ENCODE results near the gene PPP4R2.
"Not testable (repeated sequence)": the region's sequence is repeated elsewhere in the genome, so short reads cannot be mapped to it uniquely, and the experiment has no call there.

Gene PPP4R2

DNA sequence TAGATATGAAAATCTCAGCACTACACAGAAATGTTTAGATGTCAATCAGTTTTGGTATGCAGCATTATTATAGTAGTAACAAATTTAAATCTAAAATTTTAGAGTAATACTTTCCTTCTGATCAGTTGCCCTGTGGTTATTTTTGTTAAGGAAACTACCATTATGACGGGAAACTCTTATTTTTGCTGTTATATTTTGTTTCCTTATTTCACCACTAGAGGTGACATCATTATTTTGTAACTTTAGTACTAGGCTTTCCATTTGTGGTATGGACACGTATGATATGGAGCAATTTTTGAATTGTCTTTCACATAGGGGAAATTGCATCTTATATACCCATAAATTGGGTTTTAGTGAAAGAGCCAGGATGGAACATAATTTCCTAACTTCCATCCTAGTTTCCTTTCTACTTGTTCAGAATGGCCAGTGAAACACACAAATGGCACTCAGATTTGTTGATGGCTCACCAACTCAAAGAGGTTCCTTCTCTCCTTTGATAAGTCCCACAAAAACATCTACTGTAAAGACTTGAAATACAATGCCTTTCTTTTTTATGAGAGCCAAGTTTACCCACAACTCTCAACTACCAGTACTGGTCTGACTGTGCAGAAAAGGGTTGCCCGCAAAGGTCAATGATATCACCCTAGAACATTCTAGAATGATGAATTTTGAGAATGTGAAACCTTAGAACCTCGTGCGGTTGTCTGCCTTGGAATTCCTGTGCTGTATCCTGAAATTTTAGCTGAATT is 19.4 kb upstream of the PPP4R2 start:
- DNase-seq: no peak

- no peak for DNase-seq
These were observed 13.8 kb upstream of the PPP4R2 start for GRCh38 chr3:72982609-72983366.

GRCh38 chr3:72985576-72985975 is 11.0 kb upstream of the PPP4R2 start:
- no peak for DNase-seq

DNA sequence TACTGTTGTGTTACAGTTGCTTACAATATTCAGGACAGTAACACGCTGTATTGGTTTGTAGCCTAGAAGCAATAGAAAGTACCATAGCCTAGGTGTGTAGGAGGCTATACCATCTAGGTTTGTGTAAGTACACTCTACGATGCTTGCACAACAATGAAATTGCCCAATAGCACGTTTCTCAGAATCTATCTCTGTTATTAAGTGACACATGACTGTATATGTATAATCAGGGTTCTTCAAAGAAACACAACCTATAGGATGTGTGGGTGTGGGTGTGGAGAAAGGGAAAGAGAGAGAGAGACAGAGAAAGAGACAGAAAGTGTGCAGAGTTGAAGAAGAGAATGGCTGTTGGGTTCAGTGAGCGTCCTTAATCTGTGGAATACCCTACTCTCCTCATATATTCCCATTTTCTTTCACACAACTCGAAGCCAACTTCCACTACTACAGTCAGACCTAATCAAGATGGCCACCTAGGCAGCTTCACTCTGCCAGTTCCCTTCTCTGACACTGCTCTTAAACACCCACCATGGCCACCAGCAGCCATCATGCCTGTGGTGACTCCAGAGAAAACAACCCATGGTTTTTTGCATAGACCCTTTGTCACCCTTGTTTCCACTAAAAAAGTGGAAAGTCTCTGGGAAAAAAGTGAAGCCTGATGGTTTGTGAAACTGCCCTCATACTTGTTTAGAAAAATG is 5.8 kb upstream of the PPP4R2 start:
- no peak for DNase-seq

- DNase-seq: no peak
These were observed 5.1 kb upstream of the PPP4R2 start for GRCh38 chr3:72991522-72991921.

- no peak for DNase-seq
These were observed 3.2 kb upstream of the PPP4R2 start for GRCh38 chr3:72993391-72993790.

- DNase-seq: no peak
These were observed 1.3 kb upstream of the PPP4R2 start for GRCh38 chr3:72995337-72995736.

- no peak for DNase-seq
These were observed 514 bp upstream of the PPP4R2 start for GRCh38 chr3:72996121-72996472.

- no peak for DNase-seq
These were observed 880 bp downstream of the PPP4R2 start for GRCh38 chr3:72997421-72997961.

DNA sequence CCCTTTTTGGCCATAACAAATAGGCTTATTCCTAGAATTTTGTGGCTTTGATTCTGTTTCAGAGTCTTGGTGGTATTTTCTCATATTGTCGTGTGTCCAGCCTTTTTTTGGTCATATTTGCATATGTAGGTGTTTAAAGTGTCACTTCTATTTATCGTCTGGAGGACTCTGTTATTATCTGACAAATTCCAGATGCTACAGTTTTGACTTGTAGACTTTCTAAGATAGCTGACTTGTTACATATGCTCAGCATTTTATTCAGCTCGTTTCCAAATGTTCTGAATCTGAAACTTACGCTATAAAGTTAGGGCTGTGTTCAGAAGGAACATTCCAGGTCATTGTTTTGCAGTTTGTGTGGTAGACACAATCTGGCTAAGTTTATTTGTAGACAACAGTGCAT is 1.9 kb downstream of the PPP4R2 start:
- no peak for DNase-seq

DNA sequence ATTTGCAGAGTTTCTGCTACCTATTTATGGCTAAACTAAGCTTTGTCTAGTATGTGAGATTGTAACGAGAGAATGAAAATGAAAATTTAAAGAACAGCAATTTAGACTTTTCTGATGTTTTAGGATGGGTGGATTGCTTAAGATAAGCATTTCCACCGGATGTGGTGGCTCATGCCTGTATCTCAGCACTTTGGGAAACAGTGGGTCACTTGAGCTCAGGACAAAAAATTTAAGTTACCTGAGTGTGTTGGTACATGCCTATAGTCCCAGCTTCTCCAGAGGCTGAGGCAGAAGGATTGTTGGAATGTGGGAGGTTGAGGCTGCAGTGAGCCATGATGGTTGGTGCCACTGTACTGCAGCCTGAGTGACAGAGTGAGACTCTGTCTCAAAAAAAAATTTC is 3.3 kb downstream of the PPP4R2 start:
- DNase-seq: no peak

DNA sequence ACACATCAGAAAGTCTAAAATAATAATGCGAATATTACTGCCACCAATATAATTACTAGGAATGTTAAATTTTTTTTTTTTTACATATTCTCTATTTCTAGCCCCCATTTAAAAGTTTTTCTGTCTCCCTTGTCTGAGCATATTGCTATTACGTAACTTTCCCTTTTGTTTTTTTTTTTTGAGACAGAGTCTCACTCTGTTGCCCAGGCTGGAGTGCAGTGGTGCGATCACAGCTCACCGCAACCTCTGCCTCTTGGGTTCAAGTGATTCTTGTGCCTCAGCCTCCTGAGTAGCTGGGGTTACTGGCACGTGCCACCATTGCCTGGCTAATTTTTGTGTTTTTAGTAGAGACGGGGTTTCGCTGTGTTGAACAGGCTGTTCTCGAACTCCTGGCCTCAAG is 6.4 kb downstream of the PPP4R2 start:
- DNase-seq: not testable (repeated sequence)

DNA sequence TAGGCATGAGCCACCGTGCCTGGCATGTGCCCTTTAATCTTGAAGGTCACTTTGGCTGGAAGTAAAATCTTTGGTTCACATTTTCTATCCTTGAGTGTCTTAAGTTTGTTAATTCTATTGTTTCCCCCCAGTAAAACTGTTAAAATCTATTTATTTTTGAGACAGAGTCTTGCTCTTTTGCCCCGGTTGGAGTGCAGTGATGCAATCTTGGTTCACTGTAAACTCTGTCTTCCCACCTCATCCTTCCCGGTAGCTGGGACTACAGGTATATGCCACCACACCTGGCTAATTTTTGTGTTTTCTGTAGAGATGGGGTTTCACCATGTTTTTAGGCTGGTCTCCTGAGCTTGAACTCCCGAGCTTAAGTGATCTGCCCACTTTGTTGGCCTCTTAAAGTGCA is 7.7 kb downstream of the PPP4R2 start:
- no peak for DNase-seq

GRCh38 chr3:73007992-73008712 is 11.5 kb downstream of the PPP4R2 start:
- no peak for DNase-seq

DNA sequence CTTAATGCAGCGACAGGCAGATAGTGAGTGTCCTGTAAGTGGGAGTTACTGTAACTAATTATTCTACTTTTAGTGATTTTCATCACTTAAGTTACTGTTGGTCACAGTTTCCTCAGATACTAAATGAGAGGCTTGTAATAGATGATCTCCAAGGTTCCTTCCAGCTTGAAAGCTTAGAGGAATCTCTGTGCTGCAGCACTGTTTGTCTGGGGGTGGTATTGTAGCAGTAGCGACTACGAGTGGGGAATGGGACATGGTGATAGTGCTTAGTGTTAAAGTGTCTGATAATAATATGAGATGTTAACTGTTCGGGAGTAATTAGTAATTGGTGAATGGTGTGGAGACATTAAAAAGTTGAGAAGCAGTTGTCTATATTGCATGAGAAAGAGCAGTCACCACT is 12.4 kb downstream of the PPP4R2 start:
- DNase-seq: no peak

- no peak for DNase-seq
These were observed 13.1 kb downstream of the PPP4R2 start for GRCh38 chr3:73009750-73010149.

- no peak for DNase-seq
These were observed 13.5 kb downstream of the PPP4R2 start for GRCh38 chr3:73010158-73010557.

GRCh38 chr3:73018298-73018697 is 21.7 kb downstream of the PPP4R2 start:
- no peak for DNase-seq

GRCh38 chr3:73018790-73019441 is 22.3 kb downstream of the PPP4R2 start:
- no peak for DNase-seq

DNA sequence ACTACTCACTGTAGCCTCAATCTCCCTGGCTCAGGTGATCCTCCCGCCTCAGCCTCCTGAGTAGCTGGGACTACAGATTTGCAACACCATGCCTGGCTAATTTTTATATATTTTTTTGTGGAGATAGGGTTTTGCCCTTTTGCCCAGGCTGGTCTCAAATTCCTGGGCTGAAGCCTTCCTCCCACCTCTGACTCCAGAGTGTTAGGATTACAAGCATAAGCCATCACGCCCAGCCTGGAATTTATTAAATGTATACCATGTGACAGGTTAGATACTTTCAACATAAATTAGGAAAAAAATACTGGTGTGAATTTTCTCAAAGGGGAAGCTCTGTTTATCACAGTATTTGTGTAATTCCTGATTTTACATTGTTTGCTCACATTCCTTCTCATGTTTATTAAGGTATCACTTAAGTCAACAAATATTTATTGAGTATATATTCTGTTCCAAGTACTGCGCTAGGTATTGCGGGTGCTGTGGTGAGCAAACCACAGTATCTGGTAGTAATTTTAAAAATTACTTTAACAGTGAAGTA is 24.8 kb downstream of the PPP4R2 start:
- DNase-seq: no peak

DNA sequence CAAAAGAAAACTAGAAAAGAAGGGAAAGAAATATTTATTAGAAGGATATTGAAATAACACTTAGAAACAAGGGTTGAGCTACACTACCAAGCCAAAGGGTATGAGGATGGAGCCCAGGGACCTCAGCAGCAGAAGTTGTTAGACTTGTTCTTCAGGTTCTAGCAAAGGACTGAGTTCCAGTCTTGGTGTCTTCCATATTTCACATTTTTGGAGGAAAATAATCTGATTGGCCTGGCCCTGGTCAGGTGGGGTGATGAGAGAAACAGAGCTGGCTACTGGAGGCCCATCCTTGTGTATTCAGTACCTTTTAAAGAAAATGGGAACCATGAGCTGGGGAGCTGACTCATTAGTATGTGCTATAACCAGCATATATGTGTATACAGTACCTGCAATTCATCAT is 28.2 kb downstream of the PPP4R2 start:
- no peak for DNase-seq

DNA sequence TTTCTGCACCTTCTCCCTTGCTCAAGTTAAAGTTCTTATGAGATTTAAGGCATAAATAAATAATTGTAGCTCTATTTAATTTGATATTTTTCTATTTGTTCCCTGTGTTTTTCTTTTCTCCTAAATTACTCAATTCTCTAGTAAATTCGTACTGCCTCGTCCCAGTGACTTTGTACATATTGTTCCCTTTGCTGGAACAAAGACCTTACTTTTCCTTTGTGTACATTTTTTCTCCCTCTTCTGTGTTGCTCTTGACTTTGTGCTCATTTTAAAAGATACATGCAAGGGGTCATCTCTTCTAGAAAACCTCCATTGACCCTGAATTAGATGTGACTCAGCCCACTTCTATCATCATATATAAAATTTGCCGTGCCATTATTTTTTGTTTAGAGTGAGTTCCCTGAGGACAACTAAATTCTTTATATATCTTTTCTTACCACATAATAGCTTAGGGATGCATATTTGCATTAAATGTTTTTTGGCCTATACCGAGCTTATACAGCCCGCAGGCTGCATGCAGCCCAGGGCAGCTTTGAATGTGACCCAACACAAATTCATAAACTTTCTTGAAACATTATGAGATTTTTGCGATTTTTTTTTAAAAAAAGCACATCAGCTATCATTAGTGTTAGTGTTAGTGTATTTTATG is 29.6 kb downstream of the PPP4R2 start:
- no peak for DNase-seq

All from NCI-H510A (cell line).